Heart right ventricle (tissue), 16 donors: Measurements from ENCODE around the gene MAP3K5. TPM values are rescaled to one million over a fixed set of nuclear protein-coding genes. Genes with fewer than 3 reads are reported as not detected.

Experiments used
- ATAC-seq, 8 donors: fragments of 200-7000 bp; cut with Tn5 transposase; one replicate each; pipeline ENCODE4 v1.9.1; 2020; ENCODE audit warnings: mild to moderate bottlenecking in 8 of 8, moderate library complexity in 8 of 8, moderate number of reproducible peaks in 1 of 8
- DNase-seq, 2 donors: peaks; one replicate each; pipeline ENCODE4 v3.0.0-alpha.2; 2020
- H3K27ac ChIP-seq, 10 donors: fragments of 200-600 bp; sonication (generic) in 2 of 10; one replicate each; pipeline versions ENCODE4 v1.5.0 to v1.8.0; 2020 to 2022; ENCODE audit warnings: mild to moderate bottlenecking in 3 of 10
- H3K27me3 ChIP-seq, 7 donors: fragments of 200-600 bp; one replicate each; pipeline ENCODE4 v1.8.0; 2021 to 2022; ENCODE audit warnings: mild to moderate bottlenecking in 2 of 7
- H3K36me3 ChIP-seq, 9 donors: fragments of 200-600 bp; sonication (generic) in 1 of 9; one replicate each; pipeline versions ENCODE4 v1.5.0 to v1.8.0; 2020 to 2022; ENCODE audit warnings: mild to moderate bottlenecking in 2 of 9
- H3K4me1 ChIP-seq, 9 donors: fragments of 200-600 bp; sonication (generic) in 1 of 9; one replicate each; pipeline versions ENCODE4 v1.5.0 to v1.8.0; 2020 to 2022; ENCODE audit warnings: mild to moderate bottlenecking in 4 of 9
- H3K4me3 ChIP-seq, 10 donors: fragments of 200-600 bp; sonication (generic) in 2 of 10; one replicate each; pipeline versions ENCODE4 v1.5.0 to v1.8.0; 2020 to 2022; ENCODE audit warnings: mild to moderate bottlenecking in 7 of 10, moderate library complexity in 2 of 10
- H3K9me3 ChIP-seq, 11 donors: fragments of 200-600 bp in 10 of 11; sonication (generic) in 2 of 11; one replicate each; pipeline versions ENCODE4 v1.5.0 to v1.8.0; 2013 to 2022; ENCODE audit warnings: mild to moderate bottlenecking in 2 of 11, control low read depth in 1 of 11, moderate library complexity in 1 of 11
- WGBS, 2 donors: extraction: QIAGEN DNeasy Blood & Tissue Kit; methylation state at CpG; one replicate each; pipeline ENCODE4 v1.1.7; 2013; ENCODE audit warnings: inconsistent platforms in 1 of 2; 5-methylcytosine and 5-hydroxymethylcytosine counted together
- intact Hi-C, 10 donors: fragments of 100-400 bp; cut with DNase I; formaldehyde crosslinking; loops; one replicate each; pipeline versions ENCODE4 v1.11.1 to v1.14.2; 2022
- polyA plus RNA-seq, 2 donors: library from polyadenylated mRNA; stranded (reverse); fragments of 200-250 nt; gene quantifications; one replicate each; pipeline ENCODE4 v1.2.3, GENCODE V29; 2013
- total RNA-seq, 10 donors: library from RNA; stranded (reverse); fragmentation: NEBNext Ultra II Directional in 3 of 10; extraction: Animal tissue kit (Norgen Biotek cat#: 25700) in 3 of 10; gene quantifications; one replicate each; pipeline versions ENCODE4 v1.2.1 to v1.2.4, GENCODE V29; 2021 to 2023
- TF ChIP-seq, protein P1 (sequence below), 9 donors: fragments of 200-600 bp; sonication (generic) in 2 of 9; IDR thresholded peaks; one replicate each; pipeline versions ENCODE4 v1.5.0 to v1.8.0; 2021 to 2022; ENCODE audit warnings: antibody characterized with exemption in 9 of 9, mild to moderate bottlenecking in 5 of 9, moderate library complexity in 1 of 9
- donor health status: Arrhythmogenic right ventricular cardiomyopathy.
- donor health status: ischemic (EF 13 %, LVEDD 7.1; RV severe dilation, severe dysfunction).
- donor health status: healthy with polysubstance abuse.
- donor health status: DM: no; HTN: yes; CAD: no.
- donor health status: DM: no; HTN: no; CAD: no.
- donor health status: ischemic (EF 25% LVEDD 6.9; RV normal size, moderate dysfunction).
- donor health status: ischemic (EF 25% LVEDD 5.7; RV mildly dilated, moderate dysfunction).
- donor health status: healthy.
- donor health status: DM: yes; HTN: yes; CAD: no.
- donor health status: Ischemic cardiomyopathy.
- donor health status: ischemic (EF 35%, LVEDD 5.7; RV mildly dilated, moderate dysfunction).
- donor health status: nonischemic (EF 11% LVEDD 7.7; RV severe dilation, severe dysfunction).
- donor health status: DM: yes; HTN: yes; CAD: no.
- donor health status: PGD.
- donor health status: ischemic (EF 29% LVEDD 5.4; RV normal size, mild dysfunction).
- donor health status: nonischemic (EF 23%, LVEDD 6.1; RV moderate dilation, normal function).

MAP3K5 gene
- total and polyA plus RNA-seq, 12 donors = 5.1 to 35.7 (median 27.8) TPM

DNA sequence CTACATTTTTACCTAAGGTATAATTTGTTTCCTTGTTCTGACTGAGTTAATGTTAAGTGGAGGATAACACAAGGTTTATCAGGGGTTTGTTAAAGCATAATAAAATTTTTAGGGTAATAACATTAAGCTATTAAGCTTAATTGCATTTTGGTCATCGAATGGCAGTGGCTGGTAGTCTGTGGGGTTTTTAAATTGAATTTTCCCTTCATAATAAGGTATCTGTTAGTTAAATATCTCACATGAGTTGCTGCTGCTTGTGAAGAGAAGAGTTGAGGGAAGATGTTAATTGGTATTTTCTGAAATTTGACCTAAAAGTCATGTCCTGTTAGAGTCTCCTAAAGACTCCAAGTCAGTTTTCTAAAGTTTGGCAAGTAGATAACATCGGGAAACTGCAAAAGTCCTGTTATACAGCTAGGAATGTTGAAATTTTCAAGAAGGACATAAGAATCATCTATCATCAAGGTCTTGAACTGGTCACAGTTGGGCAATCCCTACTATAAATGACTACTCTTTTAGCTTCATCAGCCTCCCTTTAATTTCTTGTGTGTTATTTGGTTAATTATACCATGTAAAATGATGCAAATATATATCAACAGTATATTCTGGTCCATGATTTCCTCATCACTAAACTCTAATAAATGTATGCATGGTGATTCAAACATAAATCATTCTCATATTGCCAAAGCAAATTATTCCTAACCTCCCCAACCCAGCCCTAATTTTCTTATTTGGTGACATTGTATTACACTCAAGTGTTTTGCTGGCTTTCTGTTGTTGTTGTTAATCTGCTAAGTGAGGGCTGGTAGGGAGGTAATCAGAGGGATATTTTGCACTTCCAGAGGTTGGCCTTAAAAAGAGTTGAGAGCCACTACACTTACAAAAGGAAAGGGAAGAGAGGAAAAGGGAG is 64.0 kb downstream of the MAP3K5 start:
- 77 to 80% methylated on average over 2 of the region's 2 CpGs for WGBS, 2 donors
- intact Hi-C loops = no loop called here
- no peaks in the 10 kb centered on the region for H3K9me3 ChIP-seq
- ATAC-seq (no peak), DNase-seq (no peak)
- H3K4me3 ChIP-seq = no peak overlapping the region
- H3K27me3 ChIP-seq = no peaks in the 10 kb centered on the region
- no peak overlapping the region for H3K27ac ChIP-seq
- TF ChIP-seq, protein P1, sequence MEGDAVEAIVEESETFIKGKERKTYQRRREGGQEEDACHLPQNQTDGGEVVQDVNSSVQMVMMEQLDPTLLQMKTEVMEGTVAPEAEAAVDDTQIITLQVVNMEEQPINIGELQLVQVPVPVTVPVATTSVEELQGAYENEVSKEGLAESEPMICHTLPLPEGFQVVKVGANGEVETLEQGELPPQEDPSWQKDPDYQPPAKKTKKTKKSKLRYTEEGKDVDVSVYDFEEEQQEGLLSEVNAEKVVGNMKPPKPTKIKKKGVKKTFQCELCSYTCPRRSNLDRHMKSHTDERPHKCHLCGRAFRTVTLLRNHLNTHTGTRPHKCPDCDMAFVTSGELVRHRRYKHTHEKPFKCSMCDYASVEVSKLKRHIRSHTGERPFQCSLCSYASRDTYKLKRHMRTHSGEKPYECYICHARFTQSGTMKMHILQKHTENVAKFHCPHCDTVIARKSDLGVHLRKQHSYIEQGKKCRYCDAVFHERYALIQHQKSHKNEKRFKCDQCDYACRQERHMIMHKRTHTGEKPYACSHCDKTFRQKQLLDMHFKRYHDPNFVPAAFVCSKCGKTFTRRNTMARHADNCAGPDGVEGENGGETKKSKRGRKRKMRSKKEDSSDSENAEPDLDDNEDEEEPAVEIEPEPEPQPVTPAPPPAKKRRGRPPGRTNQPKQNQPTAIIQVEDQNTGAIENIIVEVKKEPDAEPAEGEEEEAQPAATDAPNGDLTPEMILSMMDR (IDR thresholded peaks at IDR 0.05) = no peak
- no peaks in the 10 kb centered on the region for H3K36me3 ChIP-seq
- peaks cover 0 to 14% (median 0%) of the 10 kb centered on the region in 9 donors for H3K4me1 ChIP-seq

DNA sequence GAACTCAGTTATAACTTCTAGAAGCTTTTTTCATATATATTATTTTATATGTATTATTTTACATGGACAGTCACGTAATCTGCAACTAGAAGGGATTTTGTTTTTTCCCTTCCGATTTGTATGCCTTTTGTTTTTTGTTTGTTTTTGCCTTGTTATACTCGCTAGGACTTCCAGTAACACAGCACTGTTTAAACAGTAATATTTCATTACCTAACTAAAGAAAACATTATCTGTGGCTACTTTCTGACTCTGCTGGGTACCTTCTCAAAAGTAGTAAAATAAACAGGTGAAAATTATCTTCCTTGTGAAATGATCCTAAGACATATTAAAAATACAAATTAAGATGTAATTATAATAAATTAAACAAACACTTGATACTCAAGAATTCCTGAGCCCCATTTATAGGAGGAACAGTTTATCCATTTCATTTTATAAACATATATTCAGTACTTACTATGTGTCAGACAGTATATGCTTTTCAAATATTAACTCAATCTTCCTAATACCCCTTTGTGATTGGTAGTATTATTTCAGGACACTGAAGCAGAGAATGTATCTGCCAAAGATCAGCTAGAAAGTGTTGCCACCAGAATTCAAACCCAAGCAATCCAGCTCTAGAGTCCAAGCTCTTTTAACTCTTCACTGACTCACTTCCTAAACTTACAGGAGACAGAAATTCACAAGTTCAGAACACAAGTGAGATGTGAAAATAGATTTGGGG is 65.3 kb downstream of the MAP3K5 start:
- Histone ChIP-seq H3K9me3 (peaks cover 0 to 1% (median 0%) of the 10 kb centered on the region in 11 donors), H3K4me1 (peaks cover 0 to 14% (median 0%) of the 10 kb centered on the region in 9 donors), H3K4me3 (no peak overlapping the region), H3K36me3 (no peaks in the 10 kb centered on the region), H3K27me3 (no peaks in the 10 kb centered on the region), H3K27ac (no peak overlapping the region)
- ATAC-seq (no peak), DNase-seq (no peak)
- 89 to 93% methylated on average over 3 of the region's 3 CpGs for WGBS, 2 donors
- TF ChIP-seq, protein P1 (IDR thresholded peaks at IDR 0.05) = no peak
- intact Hi-C loops = no loop called here

DNA sequence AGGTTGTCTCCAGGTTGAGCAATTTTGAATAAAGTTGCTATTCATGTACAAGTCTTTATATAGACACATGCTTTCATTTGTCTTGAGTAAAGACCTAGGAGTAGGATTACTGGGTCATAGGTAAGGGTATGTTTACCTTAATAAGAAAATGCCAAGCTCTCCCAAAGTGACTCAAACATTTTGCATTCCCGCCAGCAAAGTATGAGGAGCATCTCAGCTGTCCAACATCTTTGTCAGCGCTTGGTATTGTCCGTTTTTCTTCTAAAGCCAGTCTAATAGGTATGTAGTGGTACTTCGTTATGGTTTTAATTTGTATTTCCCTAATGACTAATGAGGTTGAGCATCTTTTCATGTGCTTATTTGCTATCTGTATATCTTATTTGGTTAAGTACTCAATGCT is 67.2 kb downstream of the MAP3K5 start:
- no peak for DNase-seq
- H3K4me3 ChIP-seq = no peak overlapping the region
- H3K27me3 ChIP-seq = no peaks in the 10 kb centered on the region
- ATAC-seq = no peak
- peaks cover 0 to 12% (median 5%) of the 10 kb centered on the region in 11 donors for H3K9me3 ChIP-seq
- intact Hi-C loops = no loop called here
- TF ChIP-seq, protein P1 (IDR thresholded peaks at IDR 0.05) = no peak
- peaks cover 0 to 22% (median 0%) of the 10 kb centered on the region in 9 donors for H3K4me1 ChIP-seq
- H3K36me3 ChIP-seq = no peaks in the 10 kb centered on the region
- 94 to 99% methylated on average over 4 of the region's 4 CpGs for WGBS, 2 donors
- H3K27ac ChIP-seq = no peak overlapping the region

DNA sequence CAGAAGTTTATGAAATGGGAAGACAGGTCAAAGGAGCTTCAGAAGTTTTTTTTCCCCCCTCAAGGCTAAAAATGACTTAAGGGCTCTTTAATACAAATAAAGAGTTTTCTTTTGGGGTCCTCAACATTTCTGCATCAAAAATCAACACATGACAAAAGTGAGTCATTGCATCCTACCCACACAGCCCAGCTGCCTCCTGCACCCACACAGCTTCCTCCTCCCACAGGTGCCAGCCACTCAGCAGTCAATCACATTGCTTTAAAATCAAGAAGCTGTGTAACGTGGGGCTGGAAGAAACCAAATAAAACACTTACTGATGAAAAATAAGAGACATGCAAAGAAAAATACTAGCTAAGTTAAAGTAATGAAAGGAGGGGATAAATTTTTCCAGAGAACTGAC is 68.5 kb downstream of the MAP3K5 start:
- H3K9me3 ChIP-seq = peaks cover 0 to 12% (median 5%) of the 10 kb centered on the region in 11 donors
- H3K4me3 ChIP-seq = no peak overlapping the region
- ATAC-seq = no peak
- WGBS, 2 donors = 29 to 34% methylated on average over 1 of the region's 1 CpG
- peaks cover 0 to 27% (median under 1%) of the 10 kb centered on the region in 9 donors for H3K4me1 ChIP-seq
- no peak overlapping the region for H3K27ac ChIP-seq
- no peaks in the 10 kb centered on the region for H3K27me3 ChIP-seq
- intact Hi-C loops = no loop called here
- no peak for DNase-seq
- TF ChIP-seq, protein P1 (IDR thresholded peaks at IDR 0.05) = no peak
- H3K36me3 ChIP-seq = no peaks in the 10 kb centered on the region
